ENCODE data around the gene DPP6. TPM values are rescaled to one million over a fixed set of nuclear protein-coding genes. Genes with fewer than 3 reads are reported as not detected.

DPP6 gene
- total and polyA plus RNA-seq, 2 of the 8 experiments (the other 6 are each of a cell fraction or from before 2014, with no cell fraction given): 4.7 to 6.8 TPM

DNA sequence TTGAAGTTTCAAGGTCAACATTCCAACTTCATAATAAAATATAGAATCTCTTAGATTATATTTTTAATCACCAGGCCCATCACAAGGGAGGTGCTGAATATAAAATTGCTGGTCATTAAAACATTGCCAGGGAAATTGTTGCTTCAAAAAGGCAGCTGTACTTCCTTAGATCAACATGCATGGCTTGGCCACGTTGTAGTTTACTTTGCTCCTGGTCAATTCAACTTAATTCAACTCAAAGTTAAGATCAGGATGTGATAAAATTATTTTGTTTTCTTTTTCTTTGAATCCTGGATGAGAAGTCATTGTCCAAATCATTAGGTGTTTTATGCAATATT lies 633.3 kb downstream of the DPP6 start (continued):
- no peak for TF ChIP-seq RAD21 (IDR thresholded peaks at IDR 0.05 in 1 of 2, conservative IDR thresholded peaks at IDR 0.05 in 1 of 2; ENCODE audit: low read depth in 2 of 2, low read length in 2 of 2)
- TF ChIP-seq JUN (IDR thresholded peaks at IDR 0.05; ENCODE audit: low read depth, low read length): no peak
- no peak for TF ChIP-seq RBBP5 (IDR thresholded peaks at IDR 0.05; ENCODE audit: borderline replicate concordance, low read depth, low read length)
